Stimulated activated effector memory CD8-positive, alpha-beta T cell treated with anti-CD3 and anti-CD28 coated beads, Interleukin-12 subunit alpha, Interleukin-12 subunit beta, amount 100 ng/mL, for 72 hours (primary cell): ENCODE data around the gene EI24.
"Not testable (repeated sequence)": the region's sequence is repeated elsewhere in the genome, so short reads cannot be mapped to it uniquely, and the experiment has no call there.

Experiments
- ATAC-seq: fragments of 150-1000 bp; cut with Tn5 transposase; 2 replicates; pipeline ENCODE4 v1.10.0; 2021
- DNase-seq, 2 donors: peaks; one replicate each; pipeline ENCODE4 v3.0.0; 2021 to 2022; ENCODE audit warnings: low spot score in 2 of 2
- H3K27ac Mint-ChIP-seq: one replicate; pipeline ENCODE4 v1.8.0; 2022; ENCODE audit warnings: mild to moderate bottlenecking, mixed read lengths
- H3K36me3 Mint-ChIP-seq: one replicate; pipeline ENCODE4 v1.8.0; 2022; ENCODE audit warnings: mild to moderate bottlenecking, mixed read lengths
- H3K4me1 Mint-ChIP-seq: one replicate; pipeline ENCODE4 v1.8.0; 2022; ENCODE audit warnings: mixed read lengths
- H3K4me3 Mint-ChIP-seq: one replicate; pipeline ENCODE4 v1.8.0; 2022; ENCODE audit warnings: mild to moderate bottlenecking, mixed read lengths
- H3K9me3 Mint-ChIP-seq: one replicate; pipeline ENCODE4 v1.8.0; 2022; ENCODE audit warnings: mixed read lengths

Gene EI24

GRCh38 chr11:125568970-125569914, at the start of gene EI24:
EI24 (plus strand) TSS chr11:125569477; CDS start chr11:125572528, 3,051 bp downstream.
- Mint-ChIP-seq H3K27ac (peak within 1 kb of the TSS; percentile 94), H3K36me3 (peaks cover 30% of the 10 kb centered on the region), H3K4me3 (peak within 1 kb of the TSS; percentile 88), H3K9me3 (no peaks in the 10 kb centered on the region), H3K4me1 (peaks cover 13% of the 10 kb centered on the region)
- ATAC-seq, result peak; percentile 96
- peak; percentile 73 to 90 for DNase-seq

- Mint-ChIP-seq H3K4me1 (peaks cover 13% of the 10 kb centered on the region), H3K4me3 (no peak overlapping the region), H3K36me3 (no peaks in the 10 kb centered on the region), H3K9me3 (no peaks in the 10 kb centered on the region), H3K27ac (peak overlapping the region; percentile 63)
- DNase-seq, result no peak
- ATAC-seq, result peak; percentile 94
Observed at GRCh38 chr11:125519860-125520834, 49.1 kb upstream of the EI24 start.

DNA sequence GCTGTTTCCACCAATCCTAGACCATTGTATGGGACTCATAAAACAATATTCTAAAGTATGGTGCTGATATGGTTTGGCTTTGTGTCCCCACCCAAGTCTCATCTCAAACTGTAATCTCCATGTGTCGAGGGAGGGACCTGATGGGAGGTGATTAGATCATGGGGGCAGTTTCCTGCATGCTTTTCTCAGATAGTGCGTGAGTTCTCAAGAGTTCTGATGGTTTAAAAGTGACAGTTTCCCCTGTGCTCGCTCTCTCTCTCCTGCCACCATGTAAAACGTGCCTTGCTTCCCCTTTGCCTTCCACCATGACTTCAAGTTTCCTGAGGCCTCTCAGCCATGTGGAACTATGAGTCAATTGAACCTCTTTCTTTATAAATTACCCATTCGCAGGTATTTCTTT, 44.0 kb upstream of the EI24 start:
- peaks cover 3% of the 10 kb centered on the region for H3K9me3 Mint-ChIP-seq
- no peak for ATAC-seq
- H3K36me3 Mint-ChIP-seq, result no peaks in the 10 kb centered on the region
- H3K4me1 Mint-ChIP-seq, result peaks cover 2% of the 10 kb centered on the region
- DNase-seq, result no peak
- H3K4me3 Mint-ChIP-seq, result no peak overlapping the region
- H3K27ac Mint-ChIP-seq, result no peak overlapping the region

GRCh38 chr11:125532668-125533067, 36.6 kb upstream of the EI24 start:
- no peak overlapping the region for H3K27ac Mint-ChIP-seq
- H3K4me1 Mint-ChIP-seq, result no peaks in the 10 kb centered on the region
- no peak for ATAC-seq
- no peak overlapping the region for H3K4me3 Mint-ChIP-seq
- no peaks in the 10 kb centered on the region for H3K9me3 Mint-ChIP-seq
- DNase-seq, result no peak
- H3K36me3 Mint-ChIP-seq, result no peaks in the 10 kb centered on the region

- no peaks in the 10 kb centered on the region for H3K9me3 Mint-ChIP-seq
- no peak for ATAC-seq
- H3K4me3 Mint-ChIP-seq, result no peak overlapping the region
- no peak overlapping the region for H3K27ac Mint-ChIP-seq
- H3K4me1 Mint-ChIP-seq, result no peaks in the 10 kb centered on the region
- no peaks in the 10 kb centered on the region for H3K36me3 Mint-ChIP-seq
- DNase-seq, result no peak
Observed at GRCh38 chr11:125535585-125535984, 33.7 kb upstream of the EI24 start.

DNA sequence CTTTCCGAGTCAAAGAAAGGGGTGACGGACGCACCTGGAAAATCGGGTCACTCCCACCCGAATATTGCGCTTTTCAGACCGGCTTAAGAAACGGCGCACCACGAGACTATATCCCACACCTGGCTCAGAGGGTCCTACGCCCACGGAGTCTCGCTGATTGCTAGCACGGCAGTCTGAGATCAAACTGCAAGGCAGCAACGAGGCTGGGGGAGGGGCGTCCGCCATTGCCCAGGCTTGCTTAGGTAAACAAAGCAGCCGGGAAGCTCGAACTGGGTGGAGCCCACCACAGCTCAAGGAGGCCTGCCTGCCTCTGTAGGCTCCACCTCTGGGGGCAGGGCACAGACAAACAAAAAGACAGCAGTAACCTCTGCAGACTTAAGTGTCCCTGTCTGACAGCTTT, 32.4 kb upstream of the EI24 start:
- not testable (repeated sequence) for DNase-seq, H3K4me1 Mint-ChIP-seq, H3K9me3 Mint-ChIP-seq, H3K27ac Mint-ChIP-seq, H3K36me3 Mint-ChIP-seq, H3K4me3 Mint-ChIP-seq, ATAC-seq

DNA sequence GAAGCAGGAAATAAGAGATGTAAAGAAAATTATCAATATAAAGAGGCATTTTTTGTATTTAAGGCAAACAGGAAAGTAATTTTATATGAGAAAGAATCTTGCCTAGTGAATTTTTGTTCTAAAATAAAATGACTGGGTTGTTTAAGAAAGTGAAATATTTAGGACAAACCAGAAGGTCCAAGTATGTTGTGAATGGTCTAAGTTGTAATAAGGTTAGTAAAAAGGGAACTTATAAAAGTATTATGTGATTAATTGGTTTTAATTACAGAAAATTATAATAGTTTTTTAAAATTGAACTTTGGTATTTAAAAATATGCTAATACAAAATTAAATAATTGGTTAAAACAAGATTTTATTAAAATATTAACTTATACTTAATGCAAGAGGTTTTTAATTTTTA, 26.6 kb upstream of the EI24 start:
- no peak for ATAC-seq
- no peak for DNase-seq
- no peak overlapping the region for H3K4me3 Mint-ChIP-seq
- no peaks in the 10 kb centered on the region for H3K4me1 Mint-ChIP-seq
- H3K9me3 Mint-ChIP-seq, result peaks cover 9% of the 10 kb centered on the region
- no peaks in the 10 kb centered on the region for H3K36me3 Mint-ChIP-seq
- no peak overlapping the region for H3K27ac Mint-ChIP-seq

GRCh38 chr11:125550780-125551179, 18.5 kb upstream of the EI24 start:
- Mint-ChIP-seq H3K4me3 (no peak overlapping the region), H3K36me3 (no peaks in the 10 kb centered on the region), H3K27ac (no peak overlapping the region), H3K4me1 (no peaks in the 10 kb centered on the region), H3K9me3 (peaks cover 13% of the 10 kb centered on the region)
- DNase-seq (no peak), ATAC-seq (no peak)

DNA sequence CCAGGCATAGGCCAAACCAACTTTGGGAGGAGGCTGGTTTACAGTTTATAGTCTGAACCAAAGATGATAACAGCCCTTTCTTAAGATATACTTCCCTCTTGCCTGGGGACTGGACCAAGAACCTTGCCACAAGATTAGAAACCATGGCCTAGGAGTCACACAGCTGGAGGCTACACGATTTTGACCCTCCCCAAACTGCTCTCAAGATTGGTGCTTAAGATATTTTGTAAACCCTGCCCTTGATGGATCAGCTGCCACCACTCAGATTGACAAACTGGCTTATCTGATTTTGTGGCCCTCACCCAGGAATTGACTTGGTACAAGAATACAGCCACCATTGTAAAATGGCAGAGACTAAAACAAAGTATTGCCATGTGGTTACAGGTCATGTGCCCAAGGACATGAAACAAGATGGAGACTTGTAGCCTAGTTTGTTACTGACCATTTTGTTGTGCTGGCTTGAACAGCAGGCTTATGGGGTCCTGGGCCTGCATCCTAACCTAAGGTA, 17.4 kb upstream of the EI24 start:
- H3K36me3 Mint-ChIP-seq, result no peaks in the 10 kb centered on the region
- no peak for DNase-seq
- H3K27ac Mint-ChIP-seq, result no peak overlapping the region
- no peaks in the 10 kb centered on the region for H3K4me1 Mint-ChIP-seq
- H3K4me3 Mint-ChIP-seq, result no peak overlapping the region
- H3K9me3 Mint-ChIP-seq, result peaks cover 13% of the 10 kb centered on the region
- no peak for ATAC-seq

- Mint-ChIP-seq H3K27ac (no peak overlapping the region), H3K4me3 (no peak overlapping the region), H3K36me3 (no peaks in the 10 kb centered on the region), H3K4me1 (no peaks in the 10 kb centered on the region), H3K9me3 (peaks cover 13% of the 10 kb centered on the region)
- ATAC-seq, result no peak
- DNase-seq, result no peak
Observed at GRCh38 chr11:125552927-125553326, 16.4 kb upstream of the EI24 start.

DNA sequence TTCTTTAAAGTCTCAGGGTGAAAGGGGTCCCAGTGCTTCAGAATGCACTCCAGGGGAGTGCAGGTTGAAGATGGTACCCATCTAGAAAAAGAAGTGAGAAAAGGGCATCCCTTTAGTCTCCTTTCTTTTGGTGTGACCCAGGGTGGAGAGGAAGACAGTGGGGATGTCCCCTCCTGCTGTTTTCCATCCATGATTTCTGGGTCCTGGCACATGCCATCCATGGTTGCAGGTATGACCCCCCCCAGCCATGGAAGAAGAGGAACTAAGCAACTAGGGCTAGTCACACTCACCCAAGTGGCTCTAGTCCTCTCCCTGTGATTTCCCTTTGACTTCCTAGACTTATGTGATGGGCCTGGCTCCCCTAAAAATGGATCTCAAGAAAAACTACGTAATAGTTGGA, 15.9 kb upstream of the EI24 start:
- Mint-ChIP-seq H3K4me1 (no peaks in the 10 kb centered on the region), H3K4me3 (no peak overlapping the region), H3K36me3 (no peaks in the 10 kb centered on the region), H3K9me3 (peaks cover 13% of the 10 kb centered on the region), H3K27ac (no peak overlapping the region)
- ATAC-seq (no peak), DNase-seq (no peak)

DNA sequence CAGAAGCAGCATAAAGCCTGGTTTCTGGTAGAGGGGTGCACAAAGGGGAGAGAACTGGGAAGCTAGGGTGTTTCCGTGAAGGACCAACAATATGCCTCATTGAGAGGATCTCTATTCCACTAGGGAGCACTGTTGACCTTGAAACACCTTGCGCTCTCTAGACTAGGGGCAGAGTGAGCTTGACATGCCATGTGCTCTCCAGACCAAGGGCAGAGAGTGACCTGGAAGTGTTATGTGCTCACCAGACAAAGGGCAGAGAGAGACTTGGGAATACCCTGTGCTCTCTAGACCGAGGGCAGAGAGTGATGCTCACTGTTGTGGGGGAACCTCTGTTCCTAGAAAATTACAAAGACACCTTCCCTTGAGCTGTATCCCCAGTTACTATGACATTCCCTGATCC, 15.2 kb upstream of the EI24 start:
- no peak for DNase-seq
- Mint-ChIP-seq H3K9me3 (peaks cover 13% of the 10 kb centered on the region), H3K4me1 (no peaks in the 10 kb centered on the region), H3K4me3 (no peak overlapping the region), H3K27ac (no peak overlapping the region), H3K36me3 (no peaks in the 10 kb centered on the region)
- ATAC-seq, result no peak

DNA sequence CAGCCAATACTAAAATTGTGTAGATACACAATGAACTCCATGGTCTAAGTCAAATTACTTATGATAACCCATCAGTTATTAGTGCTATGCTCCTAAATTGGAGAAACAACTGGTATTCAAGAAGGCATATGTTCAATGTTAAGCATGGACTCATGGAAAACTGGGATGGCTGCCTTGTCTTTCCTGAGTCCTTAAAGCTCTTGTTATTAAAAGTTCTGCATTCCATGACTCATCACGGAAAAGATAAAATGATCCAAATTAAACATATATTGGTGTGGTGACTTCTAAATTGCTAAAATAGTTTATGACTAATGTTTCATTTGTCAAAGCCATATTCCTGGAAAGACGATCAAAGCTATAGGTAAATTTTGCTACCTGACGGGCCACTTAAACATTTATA, 9.4 kb upstream of the EI24 start:
- Mint-ChIP-seq H3K36me3 (no peaks in the 10 kb centered on the region), H3K9me3 (no peaks in the 10 kb centered on the region), H3K27ac (no peak overlapping the region), H3K4me1 (no peaks in the 10 kb centered on the region), H3K4me3 (no peak overlapping the region)
- ATAC-seq (no peak), DNase-seq (no peak)

- no peaks in the 10 kb centered on the region for H3K36me3 Mint-ChIP-seq
- no peaks in the 10 kb centered on the region for H3K4me1 Mint-ChIP-seq
- H3K27ac Mint-ChIP-seq, result no peak overlapping the region
- no peak overlapping the region for H3K4me3 Mint-ChIP-seq
- ATAC-seq (no peak), DNase-seq (no peak)
- no peaks in the 10 kb centered on the region for H3K9me3 Mint-ChIP-seq
Observed at GRCh38 chr11:125561924-125562323, 7.4 kb upstream of the EI24 start.

DNA sequence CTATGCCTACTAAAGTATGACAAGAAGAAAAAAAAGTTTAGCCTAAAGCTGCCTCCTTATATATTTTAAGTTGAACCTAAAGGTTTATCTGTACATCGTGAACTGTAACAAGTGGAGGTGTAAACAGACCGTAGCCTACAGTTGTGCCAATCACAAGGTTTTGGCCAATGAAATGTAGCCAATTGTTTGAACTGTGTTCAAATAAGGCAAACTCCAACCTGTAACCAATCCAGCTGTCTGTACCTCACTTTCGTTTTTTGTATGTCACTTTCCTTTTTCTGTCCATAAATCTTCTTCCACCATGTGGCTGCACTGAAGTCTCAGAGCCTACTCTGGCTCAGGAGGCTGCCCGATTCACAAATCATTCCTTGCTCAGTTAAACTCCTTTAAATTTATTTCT, 6.8 kb upstream of the EI24 start:
- H3K9me3 Mint-ChIP-seq, result no peaks in the 10 kb centered on the region
- ATAC-seq (no peak), DNase-seq (peak in 1 of 2 donors; percentile 12)
- no peaks in the 10 kb centered on the region for H3K4me1 Mint-ChIP-seq
- no peaks in the 10 kb centered on the region for H3K36me3 Mint-ChIP-seq
- no peak overlapping the region for H3K4me3 Mint-ChIP-seq
- no peak overlapping the region for H3K27ac Mint-ChIP-seq
